Superior temporal gyrus (tissue), 1 donor: ENCODE measurements around the gene RIBC2.
"Not testable (repeated sequence)": the region's sequence is repeated elsewhere in the genome, so short reads cannot be mapped to it uniquely, and the experiment has no call there.

ENCODE experiments used
- DNase-seq: peaks from one replicate; pipeline ENCODE4 v3.0.0-alpha.2; 2016; ENCODE audit errors: extremely low spot score

The RIBC2 gene

GRCh38 chr22:45425101-45425500, 11.6 kb downstream of the RIBC2 start:
- no peak for DNase-seq

GRCh38 chr22:45425531-45426265, 12.2 kb downstream of the RIBC2 start:
- DNase-seq: no peak

GRCh38 chr22:45426387-45426786, 12.9 kb downstream of the RIBC2 start:
- DNase-seq: no peak

- no peak for DNase-seq
These were observed 13.6 kb downstream of the RIBC2 start for GRCh38 chr22:45427114-45427513.

GRCh38 chr22:45428391-45429385, 15.2 kb downstream of the RIBC2 start:
- no peak for DNase-seq

GRCh38 chr22:45429424-45429823, 15.9 kb downstream of the RIBC2 start:
- no peak for DNase-seq

- no peak for DNase-seq
These were observed 16.7 kb downstream of the RIBC2 start for GRCh38 chr22:45429981-45430775.

GRCh38 chr22:45430871-45431270, 17.4 kb downstream of the RIBC2 start:
- DNase-seq: no peak

- DNase-seq: no peak
These were observed 21.5 kb downstream of the RIBC2 start for GRCh38 chr22:45434981-45435380.

GRCh38 chr22:45435544-45436139, 22.1 kb downstream of the RIBC2 start:
- DNase-seq: peak; percentile 89

GRCh38 chr22:45436871-45437517, 23.5 kb downstream of the RIBC2 start:
- not testable (repeated sequence) for DNase-seq

GRCh38 chr22:45438336-45438735, 24.8 kb downstream of the RIBC2 start:
- no peak for DNase-seq

- DNase-seq: not testable (repeated sequence)
These were observed 27.2 kb downstream of the RIBC2 start for GRCh38 chr22:45440688-45441087.

GRCh38 chr22:45441138-45441537, 27.6 kb downstream of the RIBC2 start:
- peak; percentile 36 for DNase-seq

GRCh38 chr22:45442116-45442515, 28.6 kb downstream of the RIBC2 start:
- no peak for DNase-seq

- no peak for DNase-seq
These were observed 30.7 kb downstream of the RIBC2 start for GRCh38 chr22:45444168-45444567.

GRCh38 chr22:45445031-45445710, 31.7 kb downstream of the RIBC2 start:
- no peak for DNase-seq

- DNase-seq: no peak
These were observed 32.7 kb downstream of the RIBC2 start for GRCh38 chr22:45446216-45446615.

- DNase-seq: not testable (repeated sequence)
These were observed 34.1 kb downstream of the RIBC2 start for GRCh38 chr22:45447596-45447995.

GRCh38 chr22:45448431-45448830, 34.9 kb downstream of the RIBC2 start:
- no peak for DNase-seq
